ENCODE measurements around the gene OR4D2. TPM values are rescaled to one million over a fixed set of nuclear protein-coding genes. Genes with fewer than 3 reads are reported as not detected.
A peak's percentile ranks its signal among the peaks of the same experiment; 100 is the strongest.

OR4D2 gene
- total and polyA plus RNA-seq, 2 of the 13 experiments (the other 11 are each of a cell fraction or from before 2014, with no cell fraction given), result not detected

GRCh38 chr17:58170622-58171021 is 3.8 kb downstream of the OR4D2 start:
- Histone ChIP-seq H3K4me2 (ENCODE audit: low read depth, low read length) (no peak overlapping the region), H3K36me3 (replicated peaks in 1 of 2; ENCODE audit: control insufficient read depth in 1 of 2, insufficient read depth in 2 of 2, low read length in 2 of 2) (no peaks in the 10 kb centered on the region), H3K4me3 (replicated peaks in 1 of 3; ENCODE audit: insufficient read depth in 1 of 3, low read depth in 2 of 3, low read length in 3 of 3) (no peak overlapping the region), H3K9me3 (ENCODE audit: low read length) (no peaks in the 10 kb centered on the region), H2AFZ (ENCODE audit: low read length) (no peak overlapping the region), H4K20me1 (ENCODE audit: insufficient read depth, low read length) (no peaks in the 10 kb centered on the region), H3K4me1 (ENCODE audit: insufficient read depth, low read length) (no peaks in the 10 kb centered on the region), H3K79me2 (ENCODE audit: insufficient read depth, low read length) (no peaks in the 10 kb centered on the region), H3K9ac (ENCODE audit: insufficient read depth, low read depth, low read length) (no peak overlapping the region), H3K27ac (ENCODE audit: extremely low read length, insufficient read depth, low read length) (no peak overlapping the region), H3K27me3 (ENCODE audit: control insufficient read depth in 1 of 2, insufficient read depth in 2 of 2, low read length in 2 of 2) (peaks cover 2 to 37% of the 10 kb centered on the region in 2 experiments; a peak in 4 of 5 replicates)
- TF ChIP-seq ZIK1 (CRISPR knock-in tag; IDR thresholded peaks at IDR 0.05; ENCODE audit: borderline replicate concordance, low read depth) (no peak), ZNF550 (CRISPR knock-in tag; IDR thresholded peaks at IDR 0.05; ENCODE audit: borderline replicate concordance) (no peak), YEATS4 (CRISPR knock-in tag; IDR thresholded peaks at IDR 0.05; ENCODE audit: borderline replicate concordance) (no peak), ARID2 (CRISPR knock-in tag; IDR thresholded peaks at IDR 0.05; ENCODE audit: borderline replicate concordance) (no peak), ZBTB7B (CRISPR knock-in tag; IDR thresholded peaks at IDR 0.05) (no peak)
- ChIA-PET CTCF (ENCODE audit: low intra/inter-chr PET ratio, low total read pairs) (no interaction called here), POLR2A (no interaction called here)
- 42% methylated on average over 4 of the region's 4 CpGs for WGBS (ENCODE audit: low lambda C conversion rate)
- BruUV-seq (replicated peaks), result no TSS peak
- in situ Hi-C loops (cut with HindIII; ENCODE audit: extremely low pct_ligation_motif_present, low pct_unique_long_range_greater_than_20kb) (no loop called here), intact Hi-C loops (cut with micrococcal nuclease; ENCODE audit: unreplicated experiment) (no loop called here)
- ATAC-seq (no peak), FAIRE-seq (no peak), DNase-seq (ENCODE audit: low spot score) (no peak)

GRCh38 chr17:58172369-58173071 is 5.7 kb downstream of the OR4D2 start:
- H2AFZ ChIP-seq (ENCODE audit: low read length), result no peak overlapping the region
- H3K27me3 ChIP-seq (ENCODE audit: control insufficient read depth in 1 of 2, insufficient read depth in 2 of 2, low read length in 2 of 2), result peaks cover 2 to 34% of the 10 kb centered on the region in 2 experiments; a peak in 4 of 5 replicates
- no peaks in the 10 kb centered on the region for H3K79me2 ChIP-seq (ENCODE audit: insufficient read depth, low read length)
- H3K36me3 ChIP-seq (replicated peaks in 1 of 2; ENCODE audit: control insufficient read depth in 1 of 2, insufficient read depth in 2 of 2, low read length in 2 of 2), result no peaks in the 10 kb centered on the region
- H3K9me3 ChIP-seq (ENCODE audit: low read length), result no peaks in the 10 kb centered on the region
- FAIRE-seq (peak; percentile 90), DNase-seq (ENCODE audit: low spot score) (peak; percentile 62), ATAC-seq (peak; percentile 85)
- POLR2A ChIA-PET, result no interaction called here
- in situ Hi-C loops (cut with HindIII; ENCODE audit: extremely low pct_ligation_motif_present, low pct_unique_long_range_greater_than_20kb) (no loop called here), intact Hi-C loops (cut with micrococcal nuclease; ENCODE audit: unreplicated experiment) (loop anchor here (1.0 kb wide), 1 partner anchor 50 kb away; no protein-coding TSS in a partner anchor)
- no peak overlapping the region for H3K9ac ChIP-seq (ENCODE audit: insufficient read depth, low read depth, low read length)
- no peak overlapping the region for H3K4me3 ChIP-seq (replicated peaks in 1 of 3; ENCODE audit: insufficient read depth in 1 of 3, low read depth in 2 of 3, low read length in 3 of 3)
- H4K20me1 ChIP-seq (ENCODE audit: insufficient read depth, low read length), result no peaks in the 10 kb centered on the region
- no TSS peak for BruUV-seq (replicated peaks)
- H3K4me2 ChIP-seq (ENCODE audit: low read depth, low read length), result no peak overlapping the region
- no peaks in the 10 kb centered on the region for H3K4me1 ChIP-seq (ENCODE audit: insufficient read depth, low read length)
- CTCF ChIA-PET (ENCODE audit: low intra/inter-chr PET ratio, low total read pairs), result no interaction called here
- WGBS (ENCODE audit: low lambda C conversion rate), result 0% methylated on average over 2 of the region's 2 CpGs
- no peak overlapping the region for H3K27ac ChIP-seq (ENCODE audit: extremely low read length, insufficient read depth, low read length)
- TF ChIP-seq SMC3 (IDR thresholded peaks at IDR 0.05; ENCODE audit: low read length) (0 out of 2 replicates have a peak, but pooled peaks have one; percentile 27), SKI (IDR thresholded peaks at IDR 0.05; ENCODE audit: partially characterized antibody) (no peak), RCOR2 (CRISPR knock-in tag; IDR thresholded peaks at IDR 0.05) (no peak), NFE2L2 (IDR thresholded peaks at IDR 0.05; ENCODE audit: low read length) (no peak), STAG1 (CRISPR knock-in tag; IDR thresholded peaks at IDR 0.05) (peak; percentile 71), PAX8 (CRISPR knock-in tag; IDR thresholded peaks at IDR 0.05; ENCODE audit: borderline replicate concordance) (no peak), MIER2 (CRISPR knock-in tag; IDR thresholded peaks at IDR 0.05) (peak; percentile 84)
- TF ChIP-seq, protein P1, sequence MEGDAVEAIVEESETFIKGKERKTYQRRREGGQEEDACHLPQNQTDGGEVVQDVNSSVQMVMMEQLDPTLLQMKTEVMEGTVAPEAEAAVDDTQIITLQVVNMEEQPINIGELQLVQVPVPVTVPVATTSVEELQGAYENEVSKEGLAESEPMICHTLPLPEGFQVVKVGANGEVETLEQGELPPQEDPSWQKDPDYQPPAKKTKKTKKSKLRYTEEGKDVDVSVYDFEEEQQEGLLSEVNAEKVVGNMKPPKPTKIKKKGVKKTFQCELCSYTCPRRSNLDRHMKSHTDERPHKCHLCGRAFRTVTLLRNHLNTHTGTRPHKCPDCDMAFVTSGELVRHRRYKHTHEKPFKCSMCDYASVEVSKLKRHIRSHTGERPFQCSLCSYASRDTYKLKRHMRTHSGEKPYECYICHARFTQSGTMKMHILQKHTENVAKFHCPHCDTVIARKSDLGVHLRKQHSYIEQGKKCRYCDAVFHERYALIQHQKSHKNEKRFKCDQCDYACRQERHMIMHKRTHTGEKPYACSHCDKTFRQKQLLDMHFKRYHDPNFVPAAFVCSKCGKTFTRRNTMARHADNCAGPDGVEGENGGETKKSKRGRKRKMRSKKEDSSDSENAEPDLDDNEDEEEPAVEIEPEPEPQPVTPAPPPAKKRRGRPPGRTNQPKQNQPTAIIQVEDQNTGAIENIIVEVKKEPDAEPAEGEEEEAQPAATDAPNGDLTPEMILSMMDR (CRISPR knock-in tag; IDR thresholded peaks at IDR 0.05), result peak; percentile 66
- TF ChIP-seq, protein P2, sequence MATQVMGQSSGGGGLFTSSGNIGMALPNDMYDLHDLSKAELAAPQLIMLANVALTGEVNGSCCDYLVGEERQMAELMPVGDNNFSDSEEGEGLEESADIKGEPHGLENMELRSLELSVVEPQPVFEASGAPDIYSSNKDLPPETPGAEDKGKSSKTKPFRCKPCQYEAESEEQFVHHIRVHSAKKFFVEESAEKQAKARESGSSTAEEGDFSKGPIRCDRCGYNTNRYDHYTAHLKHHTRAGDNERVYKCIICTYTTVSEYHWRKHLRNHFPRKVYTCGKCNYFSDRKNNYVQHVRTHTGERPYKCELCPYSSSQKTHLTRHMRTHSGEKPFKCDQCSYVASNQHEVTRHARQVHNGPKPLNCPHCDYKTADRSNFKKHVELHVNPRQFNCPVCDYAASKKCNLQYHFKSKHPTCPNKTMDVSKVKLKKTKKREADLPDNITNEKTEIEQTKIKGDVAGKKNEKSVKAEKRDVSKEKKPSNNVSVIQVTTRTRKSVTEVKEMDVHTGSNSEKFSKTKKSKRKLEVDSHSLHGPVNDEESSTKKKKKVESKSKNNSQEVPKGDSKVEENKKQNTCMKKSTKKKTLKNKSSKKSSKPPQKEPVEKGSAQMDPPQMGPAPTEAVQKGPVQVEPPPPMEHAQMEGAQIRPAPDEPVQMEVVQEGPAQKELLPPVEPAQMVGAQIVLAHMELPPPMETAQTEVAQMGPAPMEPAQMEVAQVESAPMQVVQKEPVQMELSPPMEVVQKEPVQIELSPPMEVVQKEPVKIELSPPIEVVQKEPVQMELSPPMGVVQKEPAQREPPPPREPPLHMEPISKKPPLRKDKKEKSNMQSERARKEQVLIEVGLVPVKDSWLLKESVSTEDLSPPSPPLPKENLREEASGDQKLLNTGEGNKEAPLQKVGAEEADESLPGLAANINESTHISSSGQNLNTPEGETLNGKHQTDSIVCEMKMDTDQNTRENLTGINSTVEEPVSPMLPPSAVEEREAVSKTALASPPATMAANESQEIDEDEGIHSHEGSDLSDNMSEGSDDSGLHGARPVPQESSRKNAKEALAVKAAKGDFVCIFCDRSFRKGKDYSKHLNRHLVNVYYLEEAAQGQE (IDR thresholded peaks at IDR 0.05; ENCODE audit: borderline replicate concordance in 1 of 2, low read depth in 1 of 2, low read length in 2 of 2), result peak; percentile 22 to 86

All from HepG2 (cell line).